Sigmoid colon (tissue), 7 donors: ENCODE measurements around the gene LBX2. TPM values are rescaled to one million over a fixed set of nuclear protein-coding genes. Genes with fewer than 3 reads are reported as not detected.
"Not testable (repeated sequence)": the region's sequence is repeated elsewhere in the genome, so short reads cannot be mapped to it uniquely, and the experiment has no call there.

Source experiments
- DNase-seq: peaks from one replicate; pipeline ENCODE4 v3.0.0-alpha.2; 2019
- H3K27ac ChIP-seq, 4 donors: fragments of 200-600 bp; sonication (generic); one replicate each; pipeline ENCODE4 v1.5.1; 2016 to 2019; ENCODE audit warnings: mild to moderate bottlenecking in 1 of 4
- H3K27me3 ChIP-seq, 3 donors: fragments of 200-600 bp; sonication (generic); one replicate each; pipeline ENCODE4 v1.5.1; 2019; ENCODE audit warnings: mild to moderate bottlenecking in 1 of 3
- H3K36me3 ChIP-seq, 4 donors: fragments of 200-600 bp; sonication (generic); one replicate each; pipeline ENCODE4 v1.5.1; 2016 to 2019
- H3K4me1 ChIP-seq, 4 donors: fragments of 200-600 bp; sonication (generic); one replicate each; pipeline ENCODE4 v1.5.1; 2017 to 2019
- H3K4me3 ChIP-seq, 4 donors: fragments of 200-600 bp; sonication (generic); one replicate each; pipeline ENCODE4 v1.5.1; 2017 to 2019; ENCODE audit warnings: mild to moderate bottlenecking in 2 of 4, moderate library complexity in 1 of 4
- H3K9me3 ChIP-seq, 4 donors: fragments of 200-600 bp in 3 of 4; sonication (generic) in 3 of 4; one replicate each; pipeline versions ENCODE4 v1.5.1 to v1.6.1; 2013 to 2019
- EP300 ChIP-seq, 4 donors: sonication (generic); formaldehyde crosslinking; IDR thresholded peaks; one replicate each; pipeline ENCODE4 v1.6.1; 2017; ENCODE audit warnings: antibody characterized with exemption in 4 of 4
- POLR2A ChIP-seq, 2 donors: fragments of 450-650 bp; IDR thresholded peaks; one replicate each; pipeline ENCODE4 v1.6.1; 2016; ENCODE audit warnings: antibody characterized with exemption in 2 of 2, mild to moderate bottlenecking in 2 of 2, moderate library complexity in 2 of 2
- POLR2AphosphoS5 ChIP-seq, 4 donors: sonication (generic); formaldehyde crosslinking; IDR thresholded peaks; one replicate each; pipeline ENCODE4 v1.6.1; 2017; ENCODE audit warnings: antibody characterized with exemption in 4 of 4
- WGBS, 2 donors: extraction: QIAGEN DNeasy Blood & Tissue Kit; methylation state at CpG; one replicate each; pipeline ENCODE4 v1.1.7; 2013; 5-methylcytosine and 5-hydroxymethylcytosine counted together
- intact Hi-C: fragments of 100-400 bp; cut with DNase I; formaldehyde crosslinking; loops from one replicate; pipeline ENCODE4 v1.15.1; 2023
- polyA plus RNA-seq, 3 donors: library from polyadenylated mRNA; stranded (reverse); fragments of 200-250 nt; gene quantifications; one replicate each; pipeline ENCODE4 v1.2.3, GENCODE V29; 2013
- total RNA-seq, 4 donors: library from RNA; depleted of rRNA; stranded (reverse); fragments of >200 nt; gene quantifications; one replicate each; pipeline ENCODE4 v1.1.0, GENCODE V29; 2016
- TF ChIP-seq, protein P1 (sequence below), 4 experiments: fragments of 450-650 bp in 3 of 4; fragments of 200-600 bp in 1 of 4; IDR thresholded peaks; one replicate each; pipeline ENCODE4 v1.5.1; 2016 to 2019; ENCODE audit warnings: antibody characterized with exemption in 4 of 4, mild to moderate bottlenecking in 3 of 4, moderate library complexity in 2 of 4
- donor health status: healthy with polysubstance abuse.
- donor health status: Bipolar disorder and iron deficiency.
- donor health status: healthy.

Gene LBX2
- total and polyA plus RNA-seq, 7 donors, result 0.99 to 2.4 (median 1.6) TPM; not detected in 3

DNA sequence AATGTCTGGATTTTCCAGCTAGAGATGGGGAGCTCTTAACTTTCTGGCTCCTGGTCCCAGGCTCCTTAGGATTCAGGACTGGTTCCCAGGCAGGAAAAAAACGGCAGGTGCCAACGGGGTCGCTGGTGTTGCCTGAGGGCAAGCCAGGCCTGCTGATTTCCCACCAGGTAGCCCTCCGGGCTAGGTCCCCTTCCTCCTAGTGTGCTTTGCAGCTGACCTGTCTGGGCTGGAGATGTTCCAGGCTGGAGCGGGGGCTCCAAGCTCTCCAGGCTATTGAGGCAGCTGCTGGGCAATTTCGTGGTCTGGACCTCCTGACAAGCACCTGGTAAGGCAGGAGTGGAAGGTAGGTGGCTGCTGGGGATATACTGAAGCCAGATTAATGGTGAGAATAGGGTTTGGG lies 24.9 kb downstream of the LBX2 start:
- no peak for DNase-seq
- H3K9me3 ChIP-seq, result no peaks in the 10 kb centered on the region
- no peak overlapping the region for H3K27ac ChIP-seq
- 93 to 95% methylated on average over 6 of the region's 6 CpGs for WGBS, 2 donors
- no peaks in the 10 kb centered on the region for H3K27me3 ChIP-seq
- H3K4me3 ChIP-seq, result no peak overlapping the region
- intact Hi-C loops, result loop anchor here (10.0 kb wide), 2 partner anchors 550 to 650 kb away; partner anchors contain the start of genes DGUOK and STAMBP
- peaks cover 0 to 50% (median 19%) of the 10 kb centered on the region in 4 donors for H3K36me3 ChIP-seq
- H3K4me1 ChIP-seq, result peaks cover 0 to 23% (median 21%) of the 10 kb centered on the region in 4 donors
- TF ChIP-seq EP300 (IDR thresholded peaks at IDR 0.05) (no peak), POLR2A (IDR thresholded peaks at IDR 0.05) (no peak), POLR2AphosphoS5 (IDR thresholded peaks at IDR 0.05) (no peak)
- TF ChIP-seq, protein P1, sequence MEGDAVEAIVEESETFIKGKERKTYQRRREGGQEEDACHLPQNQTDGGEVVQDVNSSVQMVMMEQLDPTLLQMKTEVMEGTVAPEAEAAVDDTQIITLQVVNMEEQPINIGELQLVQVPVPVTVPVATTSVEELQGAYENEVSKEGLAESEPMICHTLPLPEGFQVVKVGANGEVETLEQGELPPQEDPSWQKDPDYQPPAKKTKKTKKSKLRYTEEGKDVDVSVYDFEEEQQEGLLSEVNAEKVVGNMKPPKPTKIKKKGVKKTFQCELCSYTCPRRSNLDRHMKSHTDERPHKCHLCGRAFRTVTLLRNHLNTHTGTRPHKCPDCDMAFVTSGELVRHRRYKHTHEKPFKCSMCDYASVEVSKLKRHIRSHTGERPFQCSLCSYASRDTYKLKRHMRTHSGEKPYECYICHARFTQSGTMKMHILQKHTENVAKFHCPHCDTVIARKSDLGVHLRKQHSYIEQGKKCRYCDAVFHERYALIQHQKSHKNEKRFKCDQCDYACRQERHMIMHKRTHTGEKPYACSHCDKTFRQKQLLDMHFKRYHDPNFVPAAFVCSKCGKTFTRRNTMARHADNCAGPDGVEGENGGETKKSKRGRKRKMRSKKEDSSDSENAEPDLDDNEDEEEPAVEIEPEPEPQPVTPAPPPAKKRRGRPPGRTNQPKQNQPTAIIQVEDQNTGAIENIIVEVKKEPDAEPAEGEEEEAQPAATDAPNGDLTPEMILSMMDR (IDR thresholded peaks at IDR 0.05), result no peak

DNA sequence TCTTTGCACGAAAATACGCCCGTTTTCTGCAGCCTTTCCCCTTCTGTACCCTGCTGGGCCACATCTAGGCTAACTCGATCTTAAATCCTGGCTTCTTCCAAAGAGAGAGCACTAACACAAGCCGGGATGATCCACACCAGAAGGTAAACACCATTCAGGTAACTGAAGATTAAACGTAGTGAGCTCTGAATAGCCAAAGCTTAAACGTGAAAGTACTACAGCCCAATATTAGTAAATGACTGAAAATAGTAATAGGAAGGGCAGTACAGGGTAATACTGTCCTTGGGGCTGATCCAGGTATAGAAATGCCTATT lies 26.5 kb downstream of the LBX2 start:
- intact Hi-C loops, result loop anchor here (10.0 kb wide), 2 partner anchors 548 to 648 kb away; partner anchors contain the start of genes DGUOK and STAMBP
- H3K9me3 ChIP-seq, result no peaks in the 10 kb centered on the region
- H3K4me1 ChIP-seq, result peaks cover 0 to 23% (median 21%) of the 10 kb centered on the region in 4 donors
- TF ChIP-seq, protein P1 (IDR thresholded peaks at IDR 0.05), result no peak
- TF ChIP-seq POLR2AphosphoS5 (IDR thresholded peaks at IDR 0.05), result no peak
- no peak for TF ChIP-seq EP300 (IDR thresholded peaks at IDR 0.05)
- no peak for TF ChIP-seq POLR2A (IDR thresholded peaks at IDR 0.05)
- H3K27ac ChIP-seq, result peak overlapping the region; percentile 85 to 92 (median 88)
- WGBS, 2 donors, result 3 to 9% methylated on average over 7 of the region's 7 CpGs
- peaks cover 0 to 34% (median 19%) of the 10 kb centered on the region in 4 donors for H3K36me3 ChIP-seq
- DNase-seq, result no peak
- H3K4me3 ChIP-seq, result peak overlapping the region; percentile 43 to 71 (median 64)
- H3K27me3 ChIP-seq, result no peaks in the 10 kb centered on the region

DNA sequence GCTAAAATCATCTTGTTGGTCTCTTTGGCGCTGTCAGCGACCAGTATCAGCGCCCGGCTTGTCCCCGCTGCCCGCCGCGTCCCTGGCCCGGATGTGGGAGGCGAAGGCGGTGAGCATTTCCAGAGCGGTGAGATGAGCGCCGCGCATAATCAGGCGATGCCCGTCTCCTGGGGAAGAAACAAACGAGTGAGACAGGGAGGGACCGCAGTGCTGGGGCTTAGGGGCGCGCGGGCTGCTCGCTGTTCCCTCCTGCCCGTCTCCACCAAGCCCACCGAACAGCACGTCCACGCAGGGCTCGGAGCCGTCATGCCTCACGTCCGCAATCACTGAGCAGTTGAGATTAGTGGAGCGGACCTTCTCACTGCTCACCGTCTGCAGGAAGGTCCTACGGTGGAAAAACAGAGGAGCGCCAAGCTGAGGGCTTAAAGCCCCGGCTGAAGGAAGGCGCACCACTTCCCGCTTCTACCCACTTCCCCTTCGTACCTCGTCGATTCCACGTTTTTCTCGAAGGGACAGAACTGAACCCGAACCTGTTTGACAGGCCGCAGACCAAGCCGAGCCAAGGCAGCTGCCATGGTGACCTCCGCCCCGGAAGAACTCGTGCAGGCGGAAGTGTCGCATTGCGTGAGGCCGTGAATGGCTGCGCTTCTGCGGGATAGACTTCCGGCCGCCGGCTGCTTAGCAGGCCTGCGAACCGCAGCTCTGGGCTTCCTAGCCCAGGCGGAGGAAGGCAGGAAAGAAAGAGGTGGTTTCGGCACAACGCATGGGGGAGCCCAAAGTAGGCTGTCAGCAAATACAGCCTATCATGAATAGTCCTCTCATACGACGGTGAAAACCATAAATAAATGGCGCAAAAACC lies 27.1 kb downstream of the LBX2 start, which contains the start of gene MRPL53:
Gene MRPL53 (minus strand): TSS at position 595 of the 859 bp plus-strand sequence. CDS start 20 bp downstream, at position 575.
- DNase-seq, result peak; percentile 96
- Histone ChIP-seq H3K4me1 (peaks cover 0 to 23% (median 21%) of the 10 kb centered on the region in 4 donors), H3K27ac (peak within 1 kb of the TSS; percentile 85 to 92 (median 88)), H3K36me3 (peaks cover 0 to 29% (median 17%) of the 10 kb centered on the region in 4 donors), H3K9me3 (no peaks in the 10 kb centered on the region), H3K4me3 (peak within 1 kb of the TSS; percentile 43 to 71 (median 64)), H3K27me3 (no peaks in the 10 kb centered on the region)
- TF ChIP-seq POLR2AphosphoS5 (IDR thresholded peaks at IDR 0.05) (peak; percentile 88 to 99 (median 96)), POLR2A (IDR thresholded peaks at IDR 0.05) (peak; percentile 82 to 85)
- TF ChIP-seq, protein P1 (IDR thresholded peaks at IDR 0.05), result no peak
- intact Hi-C loops, result loop anchor here (10.0 kb wide), 2 partner anchors 548 to 648 kb away; partner anchors contain the start of genes DGUOK and STAMBP
- 0 to 1% methylated on average over 66 of the region's 66 CpGs for WGBS, 2 donors

DNA sequence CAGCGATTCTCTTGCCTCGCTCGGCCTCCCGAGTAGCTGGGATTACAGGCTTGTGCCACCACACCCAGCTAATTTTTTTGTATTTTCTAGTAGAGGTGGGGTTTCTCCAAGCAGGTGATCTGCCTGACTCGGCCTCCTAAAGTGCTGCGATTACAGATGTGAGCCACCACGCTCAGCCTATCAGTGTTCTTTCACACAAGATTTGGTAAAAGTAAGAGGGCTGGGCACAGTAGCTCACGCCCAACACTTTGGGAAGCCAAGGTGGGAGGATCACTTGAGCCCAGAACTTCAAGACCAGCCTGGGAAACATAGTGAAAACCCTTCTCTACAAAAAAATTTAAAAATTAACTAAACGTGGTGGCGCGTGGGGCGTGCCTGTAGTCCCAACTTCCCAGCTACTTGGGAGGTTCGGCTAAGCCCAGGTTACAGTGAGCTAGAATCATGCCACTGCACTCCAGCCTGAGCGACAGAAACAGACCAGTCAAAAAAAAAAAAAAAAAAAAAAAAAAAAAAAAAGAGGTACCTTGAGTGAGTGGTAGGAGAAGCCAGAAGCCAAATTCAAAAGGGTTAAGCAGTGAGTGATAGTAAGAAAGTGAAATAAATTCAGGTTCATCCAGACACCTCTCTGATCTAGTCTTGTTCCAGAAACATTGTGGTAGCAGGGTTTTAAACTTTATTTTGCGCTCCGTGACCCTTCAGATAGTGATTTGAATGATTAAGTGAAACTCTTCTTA lies 27.9 kb downstream of the LBX2 start:
- peak overlapping the region; percentile 43 to 71 (median 64) for H3K4me3 ChIP-seq
- 17 to 58% methylated on average over 16 of the region's 16 CpGs for WGBS, 2 donors
- intact Hi-C loops, result loop anchor here (10.0 kb wide), 2 partner anchors 547 to 647 kb away; partner anchors contain the start of genes DGUOK and STAMBP
- no peaks in the 10 kb centered on the region for H3K27me3 ChIP-seq
- no peaks in the 10 kb centered on the region for H3K9me3 ChIP-seq
- peaks cover 0 to 23% (median 21%) of the 10 kb centered on the region in 4 donors for H3K4me1 ChIP-seq
- no peak for DNase-seq
- TF ChIP-seq POLR2A (IDR thresholded peaks at IDR 0.05) (no peak), EP300 (IDR thresholded peaks at IDR 0.05) (no peak), POLR2AphosphoS5 (IDR thresholded peaks at IDR 0.05) (no peak)
- TF ChIP-seq, protein P1 (IDR thresholded peaks at IDR 0.05), result no peak
- peaks cover 0 to 22% (median 16%) of the 10 kb centered on the region in 4 donors for H3K36me3 ChIP-seq
- peak overlapping the region; percentile 85 to 92 (median 88) for H3K27ac ChIP-seq

DNA sequence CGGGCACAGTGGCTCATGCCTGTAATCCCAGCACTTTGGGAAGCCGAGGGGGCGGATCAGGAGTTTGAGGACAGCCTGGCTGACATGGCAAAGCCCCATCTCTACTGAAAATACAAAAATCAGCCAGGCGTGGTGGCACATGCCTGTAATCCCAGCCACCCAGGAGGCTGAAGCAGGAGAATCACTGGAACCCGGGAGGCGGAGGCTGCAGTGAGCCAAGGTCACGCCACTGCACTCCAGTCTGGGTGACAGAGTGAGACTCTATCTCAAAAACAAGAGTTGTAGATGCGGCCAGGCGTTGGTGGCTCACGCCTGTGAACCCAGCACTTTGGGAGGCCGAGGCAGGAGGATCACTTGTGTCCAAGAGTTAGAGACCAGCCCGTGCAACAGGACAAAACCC lies 28.7 kb downstream of the LBX2 start:
- H3K4me1 ChIP-seq, result peaks cover 0 to 28% (median 27%) of the 10 kb centered on the region in 4 donors
- H3K27ac ChIP-seq, H3K27me3 ChIP-seq, H3K4me3 ChIP-seq, H3K9me3 ChIP-seq, DNase-seq: not testable (repeated sequence)
- H3K36me3 ChIP-seq, result peaks cover 0 to 18% (median 15%) of the 10 kb centered on the region in 4 donors
- WGBS, 2 donors, result 92 to 96% methylated on average over 12 of the region's 12 CpGs
- intact Hi-C loops, result loop anchor here (10.0 kb wide), 2 partner anchors 546 to 646 kb away; partner anchors contain the start of genes DGUOK and STAMBP
